Osteocyte (in vitro differentiated cells): ENCODE data around the gene OTOP3. TPM values are rescaled to one million over a fixed set of nuclear protein-coding genes. Genes with fewer than 3 reads are reported as not detected.
"Not testable (repeated sequence)": the region's sequence is repeated elsewhere in the genome, so short reads cannot be mapped to it uniquely, and the experiment has no call there.

Experiments used
- DNase-seq: peaks from one replicate; pipeline ENCODE4 v3.0.0; 2021; ENCODE audit warnings: mixed read lengths; ENCODE audit not compliant: unreplicated experiment; ENCODE audit errors: extremely low spot score
- H3K27ac Mint-ChIP-seq: one replicate; pipeline ENCODE4 v1.8.0; 2021; ENCODE audit warnings: mild to moderate bottlenecking, mixed read lengths; ENCODE audit not compliant: unreplicated experiment
- H3K27me3 Mint-ChIP-seq: one replicate; pipeline ENCODE4 v1.8.0; 2021; ENCODE audit warnings: mixed read lengths; ENCODE audit not compliant: unreplicated experiment
- H3K36me3 Mint-ChIP-seq: one replicate; pipeline ENCODE4 v1.8.0; 2021; ENCODE audit warnings: mixed read lengths; ENCODE audit not compliant: unreplicated experiment
- H3K4me1 Mint-ChIP-seq: one replicate; pipeline ENCODE4 v1.8.0; 2021; ENCODE audit warnings: mixed read lengths; ENCODE audit not compliant: unreplicated experiment
- H3K4me3 Mint-ChIP-seq: one replicate; pipeline ENCODE4 v1.8.0; 2021; ENCODE audit warnings: mild to moderate bottlenecking, moderate library complexity, mixed read lengths; ENCODE audit not compliant: unreplicated experiment
- H3K9me3 Mint-ChIP-seq: one replicate; pipeline ENCODE4 v1.8.0; 2021; ENCODE audit warnings: mixed read lengths; ENCODE audit not compliant: unreplicated experiment
- CTCF ChIP-seq: fragments of 200-600 bp; sonication (generic); IDR thresholded peaks from 2 replicates; pipeline ENCODE4 v1.5.0; 2021; ENCODE audit warnings: antibody characterized with exemption, mild to moderate bottlenecking, moderate library complexity
- total RNA-seq: library from RNA; stranded (reverse); gene quantifications from 2 replicates; pipeline ENCODE4 v1.2.1, GENCODE V29; 2021

The OTOP3 gene
- total RNA-seq, 1 donor from 2014 or later, result not detected

GRCh38 chr17:74901353-74902135 is 34.2 kb upstream of the OTOP3 start:
- Mint-ChIP-seq H3K27me3 (peaks cover 31% of the 10 kb centered on the region), H3K9me3 (no peaks in the 10 kb centered on the region), H3K4me3 (no peak overlapping the region), H3K4me1 (no peaks in the 10 kb centered on the region), H3K27ac (no peak overlapping the region), H3K36me3 (no peaks in the 10 kb centered on the region)
- TF ChIP-seq CTCF, result no peak
- DNase-seq, result no peak

- Mint-ChIP-seq H3K4me1 (no peaks in the 10 kb centered on the region), H3K9me3 (no peaks in the 10 kb centered on the region), H3K27me3 (peaks cover 25% of the 10 kb centered on the region), H3K36me3 (no peaks in the 10 kb centered on the region), H3K4me3 (no peak overlapping the region), H3K27ac (no peak overlapping the region)
- DNase-seq, result no peak
- TF ChIP-seq CTCF, result no peak
Measured at GRCh38 chr17:74903034-74903433, 32.7 kb upstream of the OTOP3 start.

- H3K27ac Mint-ChIP-seq, result no peak overlapping the region
- peak; percentile 77 for DNase-seq
Measured at GRCh38 chr17:74903671-74904070, 32.0 kb upstream of the OTOP3 start.

GRCh38 chr17:74904687-74905409 is 30.9 kb upstream of the OTOP3 start:
- H3K27ac Mint-ChIP-seq, result no peak overlapping the region
- no peaks in the 10 kb centered on the region for H3K36me3 Mint-ChIP-seq
- no peaks in the 10 kb centered on the region for H3K4me1 Mint-ChIP-seq
- H3K27me3 Mint-ChIP-seq, result peaks cover 34% of the 10 kb centered on the region
- H3K4me3 Mint-ChIP-seq, result no peak overlapping the region
- H3K9me3 Mint-ChIP-seq, result no peaks in the 10 kb centered on the region
- no peak for DNase-seq
- no peak for TF ChIP-seq CTCF

More at GRCh38 chr17:74903671-74904070, 32.0 kb upstream of the OTOP3 start:
- no peaks in the 10 kb centered on the region for H3K9me3 Mint-ChIP-seq
- peaks cover 27% of the 10 kb centered on the region for H3K27me3 Mint-ChIP-seq
- H3K4me1 Mint-ChIP-seq, result no peaks in the 10 kb centered on the region
- no peak overlapping the region for H3K4me3 Mint-ChIP-seq
- TF ChIP-seq CTCF, result no peak
- no peaks in the 10 kb centered on the region for H3K36me3 Mint-ChIP-seq

GRCh38 chr17:74906214-74906793 is 29.4 kb upstream of the OTOP3 start:
- DNase-seq, H3K27ac Mint-ChIP-seq, H3K4me3 Mint-ChIP-seq, H3K9me3 Mint-ChIP-seq, H3K36me3 Mint-ChIP-seq, H3K4me1 Mint-ChIP-seq: not testable (repeated sequence)
- peaks cover 42% of the 10 kb centered on the region for H3K27me3 Mint-ChIP-seq
